ENCODE data around the gene ANLN. TPM values are rescaled to one million over a fixed set of nuclear protein-coding genes. Genes with fewer than 3 reads are reported as not detected.

Gene ANLN
- total RNA-seq, 1 experiment from 2014 or later = 106 TPM

DNA sequence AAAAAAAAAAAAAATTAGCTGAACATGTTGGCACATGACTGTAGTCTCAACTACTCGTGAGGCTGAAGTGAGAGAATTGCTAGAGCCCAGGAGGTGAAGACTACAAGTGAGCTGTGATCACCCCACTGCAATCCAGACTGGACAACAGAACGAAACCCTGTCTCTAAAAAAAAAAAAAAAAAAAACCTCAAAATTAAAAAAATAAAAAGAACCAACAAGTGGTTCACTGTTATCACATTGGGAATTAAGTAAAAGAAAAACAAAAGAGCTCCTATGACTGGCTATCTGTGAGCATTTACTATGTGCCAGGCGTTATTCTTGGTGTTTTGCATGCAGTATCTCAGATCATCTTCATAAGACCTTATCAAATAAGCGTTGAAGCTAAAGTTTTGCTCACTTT is 66.0 kb downstream of the ANLN start:
- Mint-ChIP-seq H3K4me1 (ENCODE audit: low read depth, unreplicated experiment) (peaks cover 36% of the 10 kb centered on the region), H3K4me3 (ENCODE audit: unreplicated experiment) (no peak overlapping the region), H3K36me3 (ENCODE audit: insufficient read depth, unreplicated experiment) (peaks cover 69% of the 10 kb centered on the region), H3K27me3 (ENCODE audit: insufficient read depth, unreplicated experiment) (no peaks in the 10 kb centered on the region), H3K9me3 (ENCODE audit: unreplicated experiment) (peaks cover 12% of the 10 kb centered on the region), H3K27ac (ENCODE audit: unreplicated experiment) (peak overlapping the region; percentile 42)
- Histone ChIP-seq H3K36me3 (ENCODE audit: control insufficient read depth, insufficient read depth, low read length) (no peaks in the 10 kb centered on the region; the same call in 1 of the 2 replicates), H3K4me3 (ENCODE audit: low read depth, low read length) (no peak overlapping the region), H3K4me1 (peaks cover 46% of the 10 kb centered on the region), H3K9me3 (peaks cover 6% of the 10 kb centered on the region; the same call in 1 of the 2 replicates), H3K27me3 (replicated peaks; ENCODE audit: control insufficient read depth, insufficient read depth, low read length) (no peaks in the 10 kb centered on the region)
- no peak for TF ChIP-seq CTCF (IDR thresholded peaks at IDR 0.05; ENCODE audit: insufficient read depth in 1 of 2, low read depth in 1 of 2, low read length in 1 of 2, severe bottlenecking in 1 of 2, unreplicated experiment in 1 of 2)
- DNase-seq = no peak
- BruUV-seq (replicated peaks) = no TSS peak
- ChIA-PET CTCF (interaction anchor here (0.7 kb wide), 1 partner anchor 15 kb away, joined by 3 read pairs; no protein-coding TSS in a partner anchor), POLR2A (interaction anchor here (0.6 kb wide), 1 partner anchor 11 kb away, joined by 9 read pairs; no protein-coding TSS in a partner anchor)
- intact Hi-C loops (cut with micrococcal nuclease; ENCODE audit: unreplicated experiment) = no loop called here

DNA sequence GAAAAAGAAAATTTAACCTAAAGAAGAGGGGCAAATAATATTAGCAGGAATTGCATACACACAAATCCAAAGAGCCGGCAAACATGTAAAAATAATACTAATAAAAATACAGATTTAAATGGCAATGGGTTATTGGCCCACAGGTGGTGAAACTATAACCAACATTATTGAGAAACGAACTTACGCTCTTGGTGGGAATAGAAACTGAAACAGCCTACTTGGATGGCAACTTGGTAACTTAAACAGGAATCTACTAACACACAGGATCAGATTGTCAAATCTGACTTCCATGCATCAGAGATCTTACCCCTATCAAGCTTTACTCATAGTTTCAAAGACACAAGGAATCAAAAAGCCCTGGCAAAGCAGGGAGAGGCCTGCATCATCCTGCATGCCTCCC is 66.5 kb downstream of the ANLN start:
- Histone ChIP-seq H3K4me3 (ENCODE audit: low read depth, low read length) (no peak overlapping the region), H3K4me1 (peaks cover 50% of the 10 kb centered on the region), H3K9me3 (peaks cover 6% of the 10 kb centered on the region; the same call in 1 of the 2 replicates), H3K36me3 (ENCODE audit: control insufficient read depth, insufficient read depth, low read length) (no peaks in the 10 kb centered on the region; the same call in 1 of the 2 replicates), H3K27me3 (replicated peaks; ENCODE audit: control insufficient read depth, insufficient read depth, low read length) (no peaks in the 10 kb centered on the region)
- peaks cover 68% of the 10 kb centered on the region for H3K36me3 Mint-ChIP-seq (ENCODE audit: insufficient read depth, unreplicated experiment)
- intact Hi-C loops (cut with micrococcal nuclease; ENCODE audit: unreplicated experiment) = no loop called here
- H3K9me3 Mint-ChIP-seq (ENCODE audit: unreplicated experiment) = peaks cover 12% of the 10 kb centered on the region
- no peak overlapping the region for H3K4me3 Mint-ChIP-seq (ENCODE audit: unreplicated experiment)
- POLR2A ChIA-PET = interaction anchor here (0.6 kb wide), 1 partner anchor 11 kb away, joined by 9 read pairs; no protein-coding TSS in a partner anchor
- no peak for TF ChIP-seq CTCF (IDR thresholded peaks at IDR 0.05; ENCODE audit: insufficient read depth in 1 of 2, low read depth in 1 of 2, low read length in 1 of 2, severe bottlenecking in 1 of 2, unreplicated experiment in 1 of 2)
- CTCF ChIA-PET = interaction anchor here (0.7 kb wide), 1 partner anchor 15 kb away, joined by 3 read pairs; no protein-coding TSS in a partner anchor
- H3K27me3 Mint-ChIP-seq (ENCODE audit: insufficient read depth, unreplicated experiment) = no peaks in the 10 kb centered on the region
- H3K4me1 Mint-ChIP-seq (ENCODE audit: low read depth, unreplicated experiment) = peaks cover 36% of the 10 kb centered on the region
- H3K27ac Mint-ChIP-seq (ENCODE audit: unreplicated experiment) = peak overlapping the region; percentile 42
- no peak for DNase-seq
- BruUV-seq (replicated peaks) = no TSS peak

DNA sequence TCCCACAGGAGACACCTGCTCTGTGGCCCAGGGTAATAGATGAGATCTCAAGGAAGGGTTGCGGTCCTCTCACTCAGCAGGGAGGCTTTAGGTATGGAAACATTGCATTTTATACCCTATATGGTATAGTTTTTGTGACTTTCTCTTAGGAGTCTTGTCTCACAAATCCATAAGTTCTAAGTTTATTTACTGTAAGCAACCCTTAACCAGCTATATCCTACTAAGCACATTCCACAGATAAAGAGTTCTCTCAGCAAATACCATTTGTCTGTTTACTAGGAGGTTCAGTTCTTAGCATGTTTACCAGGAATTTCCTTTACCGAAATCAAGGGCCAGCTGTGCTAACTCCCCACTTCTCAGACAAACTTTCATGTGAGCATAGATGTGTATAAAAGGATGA is 66.9 kb downstream of the ANLN start:
- Histone ChIP-seq H3K36me3 (ENCODE audit: control insufficient read depth, insufficient read depth, low read length) (no peaks in the 10 kb centered on the region; the same call in 1 of the 2 replicates), H3K27me3 (replicated peaks; ENCODE audit: control insufficient read depth, insufficient read depth, low read length) (no peaks in the 10 kb centered on the region), H3K9me3 (peaks cover 6% of the 10 kb centered on the region; the same call in 1 of the 2 replicates), H3K4me3 (ENCODE audit: low read depth, low read length) (no peak overlapping the region), H3K4me1 (peaks cover 55% of the 10 kb centered on the region)
- TF ChIP-seq CTCF (IDR thresholded peaks at IDR 0.05; ENCODE audit: insufficient read depth in 1 of 2, low read depth in 1 of 2, low read length in 1 of 2, severe bottlenecking in 1 of 2, unreplicated experiment in 1 of 2) = no peak
- H3K4me3 Mint-ChIP-seq (ENCODE audit: unreplicated experiment) = no peak overlapping the region
- peaks cover 12% of the 10 kb centered on the region for H3K9me3 Mint-ChIP-seq (ENCODE audit: unreplicated experiment)
- no TSS peak for BruUV-seq (replicated peaks)
- H3K27me3 Mint-ChIP-seq (ENCODE audit: insufficient read depth, unreplicated experiment) = no peaks in the 10 kb centered on the region
- H3K36me3 Mint-ChIP-seq (ENCODE audit: insufficient read depth, unreplicated experiment) = peaks cover 64% of the 10 kb centered on the region
- DNase-seq = no peak
- H3K4me1 Mint-ChIP-seq (ENCODE audit: low read depth, unreplicated experiment) = peaks cover 36% of the 10 kb centered on the region
- ChIA-PET POLR2A (no interaction called here), CTCF (no interaction called here)
- intact Hi-C loops (cut with micrococcal nuclease; ENCODE audit: unreplicated experiment) = no loop called here
- peak overlapping the region; percentile 42 for H3K27ac Mint-ChIP-seq (ENCODE audit: unreplicated experiment)
